ENCODE data around the gene DSCAML1.

The DSCAML1 gene

GRCh38 chr11:117795638-117796455 is 1.2 kb downstream of the DSCAML1 start:
- no peak for DNase-seq (ENCODE audit: insufficient read length, low spot score)
- no peak for TF ChIP-seq CTCF (IDR thresholded peaks at IDR 0.05; ENCODE audit: insufficient read depth, missing control alignments)

GRCh38 chr11:117794772-117795629 is 2.0 kb downstream of the DSCAML1 start:
- DNase-seq (ENCODE audit: insufficient read length, low spot score) (no peak), FAIRE-seq (no peak)
- no peak for TF ChIP-seq CTCF (IDR thresholded peaks at IDR 0.05; ENCODE audit: insufficient read depth, missing control alignments)

More at GRCh38 chr11:117795638-117796455, 1.2 kb downstream of the DSCAML1 start:
- FAIRE-seq = no peak

GRCh38 chr11:117794135-117794534 is 2.9 kb downstream of the DSCAML1 start:
- TF ChIP-seq CTCF (IDR thresholded peaks at IDR 0.05; ENCODE audit: insufficient read depth, missing control alignments) = no peak
- DNase-seq (ENCODE audit: insufficient read length, low spot score) (no peak), FAIRE-seq (no peak)

GRCh38 chr11:117793583-117793982 is 3.4 kb downstream of the DSCAML1 start:
- no peak for TF ChIP-seq CTCF (IDR thresholded peaks at IDR 0.05; ENCODE audit: insufficient read depth, missing control alignments)
- FAIRE-seq = no peak
- no peak for DNase-seq (ENCODE audit: insufficient read length, low spot score)

GRCh38 chr11:117792992-117793391 is 4.0 kb downstream of the DSCAML1 start:
- no peak for DNase-seq (ENCODE audit: insufficient read length, low spot score)
- no peak for FAIRE-seq
- no peak for TF ChIP-seq CTCF (IDR thresholded peaks at IDR 0.05; ENCODE audit: insufficient read depth, missing control alignments)

GRCh38 chr11:117792241-117792640 is 4.8 kb downstream of the DSCAML1 start:
- DNase-seq (ENCODE audit: insufficient read length, low spot score) (no peak), FAIRE-seq (no peak)
- TF ChIP-seq CTCF (IDR thresholded peaks at IDR 0.05; ENCODE audit: insufficient read depth, missing control alignments) = no peak

Data from D721Med (cell line).